ENCODE data around the gene EML4.

EML4 gene

GRCh38 chr2:42223067-42223854 is 54.1 kb downstream of the EML4 start:
- in situ Hi-C loops (cut with MboI; ENCODE audit: low sequenced_read_pairs), result no loop called here

GRCh38 chr2:42223855-42224268 is 54.7 kb downstream of the EML4 start:
- in situ Hi-C loops (cut with MboI; ENCODE audit: low sequenced_read_pairs), result no loop called here

GRCh38 chr2:42224422-42225067 is 55.4 kb downstream of the EML4 start:
- in situ Hi-C loops (cut with MboI; ENCODE audit: low sequenced_read_pairs), result no loop called here

GRCh38 chr2:42225573-42225972 is 56.4 kb downstream of the EML4 start:
- in situ Hi-C loops (cut with MboI; ENCODE audit: low sequenced_read_pairs), result no loop called here

GRCh38 chr2:42227491-42227890 is 58.3 kb downstream of the EML4 start:
- in situ Hi-C loops (cut with MboI; ENCODE audit: low sequenced_read_pairs), result no loop called here

GRCh38 chr2:42228101-42228500 is 58.9 kb downstream of the EML4 start:
- in situ Hi-C loops (cut with MboI; ENCODE audit: low sequenced_read_pairs), result no loop called here

GRCh38 chr2:42229949-42230348 is 60.8 kb downstream of the EML4 start:
- in situ Hi-C loops (cut with MboI; ENCODE audit: low sequenced_read_pairs), result no loop called here

GRCh38 chr2:42230891-42231290 is 61.7 kb downstream of the EML4 start:
- in situ Hi-C loops (cut with MboI; ENCODE audit: low sequenced_read_pairs), result no loop called here

GRCh38 chr2:42232024-42232423 is 62.9 kb downstream of the EML4 start:
- in situ Hi-C loops (cut with MboI; ENCODE audit: low sequenced_read_pairs), result no loop called here

GRCh38 chr2:42233976-42234441 is 64.9 kb downstream of the EML4 start:
- in situ Hi-C loops (cut with MboI; ENCODE audit: low sequenced_read_pairs), result no loop called here

- in situ Hi-C loops (cut with MboI; ENCODE audit: low sequenced_read_pairs), result no loop called here
Observed at GRCh38 chr2:42236911-42237310, 67.8 kb downstream of the EML4 start.

- in situ Hi-C loops (cut with MboI; ENCODE audit: low sequenced_read_pairs), result no loop called here
Observed at GRCh38 chr2:42238644-42239288, 69.6 kb downstream of the EML4 start.

GRCh38 chr2:42239289-42239661 is 70.1 kb downstream of the EML4 start:
- in situ Hi-C loops (cut with MboI; ENCODE audit: low sequenced_read_pairs), result no loop called here

GRCh38 chr2:42239811-42240210 is 70.7 kb downstream of the EML4 start:
- in situ Hi-C loops (cut with MboI; ENCODE audit: low sequenced_read_pairs), result no loop called here

- in situ Hi-C loops (cut with MboI; ENCODE audit: low sequenced_read_pairs), result no loop called here
Observed at GRCh38 chr2:42241517-42241916, 72.4 kb downstream of the EML4 start.

- in situ Hi-C loops (cut with MboI; ENCODE audit: low sequenced_read_pairs), result no loop called here
Observed at GRCh38 chr2:42243297-42243696, 74.1 kb downstream of the EML4 start.

GRCh38 chr2:42244520-42244919 is 75.4 kb downstream of the EML4 start:
- in situ Hi-C loops (cut with MboI; ENCODE audit: low sequenced_read_pairs), result no loop called here

- in situ Hi-C loops (cut with MboI; ENCODE audit: low sequenced_read_pairs), result no loop called here
Observed at GRCh38 chr2:42245396-42245795, 76.2 kb downstream of the EML4 start.

- in situ Hi-C loops (cut with MboI; ENCODE audit: low sequenced_read_pairs), result no loop called here
Observed at GRCh38 chr2:42246562-42246961, 77.4 kb downstream of the EML4 start.

- in situ Hi-C loops (cut with MboI; ENCODE audit: low sequenced_read_pairs), result no loop called here
Observed at GRCh38 chr2:42248846-42249245, 79.7 kb downstream of the EML4 start.

GRCh38 chr2:42249284-42249683 is 80.1 kb downstream of the EML4 start:
- in situ Hi-C loops (cut with MboI; ENCODE audit: low sequenced_read_pairs), result no loop called here

GRCh38 chr2:42249887-42250286 is 80.7 kb downstream of the EML4 start:
- in situ Hi-C loops (cut with MboI; ENCODE audit: low sequenced_read_pairs), result no loop called here
